ENCODE data around the gene DHX35. TPM values are rescaled to one million over a fixed set of nuclear protein-coding genes. Genes with fewer than 3 reads are reported as not detected.
A peak's percentile ranks its signal among the peaks of the same experiment; 100 is the strongest.

Gene DHX35
- total RNA-seq, 1 experiment from 2014 or later: 12.2 TPM

GRCh38 chr20:38927902-38928578 lies 34.1 kb upstream of the DHX35 start:
- Histone ChIP-seq H3K27me3 (ENCODE audit: control insufficient read depth, insufficient read depth, low read length) (no peaks in the 10 kb centered on the region), H3K4me3 (ENCODE audit: low read depth in 2 of 2, low read length in 2 of 2) (peak overlapping the region; percentile 81 to 85), H3K27ac (ENCODE audit: low read length) (peak overlapping the region; percentile 89), H3K36me3 (ENCODE audit: control insufficient read depth, insufficient read depth, low read length) (no peaks in the 10 kb centered on the region; the same call in 1 of the 2 replicates), H3K4me1 (ENCODE audit: control insufficient read depth, insufficient read depth, low read length) (peaks cover 16% of the 10 kb centered on the region), H3K9me3 (ENCODE audit: control insufficient read depth, insufficient read depth, low read depth, low read length) (no peaks in the 10 kb centered on the region)
- POLR2A ChIA-PET: interaction anchor here (0.6 kb wide), 1 partner anchor 69 kb away, joined by 6 read pairs; no protein-coding TSS in a partner anchor
- DNase-seq (ENCODE audit: low read depth, low spot score) (no peak), ATAC-seq (no peak)
- in situ Hi-C loops (cut with HindIII; ENCODE audit: low pct_unique_long_range_greater_than_20kb, low sequenced_read_pairs): no loop called here
- no peak for TF ChIP-seq SIN3A (IDR thresholded peaks at IDR 0.05; ENCODE audit: borderline replicate concordance, insufficient read depth, low read depth, low read length)
- TF ChIP-seq TCF7L2 (IDR thresholded peaks at IDR 0.05; ENCODE audit: low read depth, low read length): no peak
- no peak for TF ChIP-seq REST (IDR thresholded peaks at IDR 0.05; ENCODE audit: insufficient read depth in 1 of 2, low read depth in 2 of 2, low read length in 1 of 2)
- TF ChIP-seq, protein P1, sequence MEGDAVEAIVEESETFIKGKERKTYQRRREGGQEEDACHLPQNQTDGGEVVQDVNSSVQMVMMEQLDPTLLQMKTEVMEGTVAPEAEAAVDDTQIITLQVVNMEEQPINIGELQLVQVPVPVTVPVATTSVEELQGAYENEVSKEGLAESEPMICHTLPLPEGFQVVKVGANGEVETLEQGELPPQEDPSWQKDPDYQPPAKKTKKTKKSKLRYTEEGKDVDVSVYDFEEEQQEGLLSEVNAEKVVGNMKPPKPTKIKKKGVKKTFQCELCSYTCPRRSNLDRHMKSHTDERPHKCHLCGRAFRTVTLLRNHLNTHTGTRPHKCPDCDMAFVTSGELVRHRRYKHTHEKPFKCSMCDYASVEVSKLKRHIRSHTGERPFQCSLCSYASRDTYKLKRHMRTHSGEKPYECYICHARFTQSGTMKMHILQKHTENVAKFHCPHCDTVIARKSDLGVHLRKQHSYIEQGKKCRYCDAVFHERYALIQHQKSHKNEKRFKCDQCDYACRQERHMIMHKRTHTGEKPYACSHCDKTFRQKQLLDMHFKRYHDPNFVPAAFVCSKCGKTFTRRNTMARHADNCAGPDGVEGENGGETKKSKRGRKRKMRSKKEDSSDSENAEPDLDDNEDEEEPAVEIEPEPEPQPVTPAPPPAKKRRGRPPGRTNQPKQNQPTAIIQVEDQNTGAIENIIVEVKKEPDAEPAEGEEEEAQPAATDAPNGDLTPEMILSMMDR (IDR thresholded peaks at IDR 0.05): no peak
- TF ChIP-seq POLR2AphosphoS5 (IDR thresholded peaks at IDR 0.05; ENCODE audit: low read depth, low read length): no peak
- no TSS peak for BruUV-seq (replicated peaks)
- intact Hi-C loops (cut with micrococcal nuclease; ENCODE audit: unreplicated experiment): loop anchor here (2.0 kb wide), 1 partner anchor 121 kb away; no protein-coding TSS in a partner anchor
- CTCF ChIA-PET: no interaction called here

GRCh38 chr20:38930242-38930569 lies 31.9 kb upstream of the DHX35 start:
- ChIA-PET POLR2A (interaction anchor here (0.7 kb wide), 1 partner anchor 43 kb away, joined by 8 read pairs; no protein-coding TSS in a partner anchor), CTCF (interaction anchor here (0.7 kb wide), 1 partner anchor 32 kb away, joined by 3 read pairs; the partner anchor contains the start of gene DHX35)
- no peak for DNase-seq (ENCODE audit: low read depth, low spot score)
- ATAC-seq: no peak
- Histone ChIP-seq H3K9me3 (ENCODE audit: control insufficient read depth, insufficient read depth, low read depth, low read length) (no peaks in the 10 kb centered on the region), H3K36me3 (ENCODE audit: control insufficient read depth, insufficient read depth, low read length) (no peaks in the 10 kb centered on the region; the same call in none of the 2 replicates), H3K27ac (ENCODE audit: low read length) (peak overlapping the region; percentile 9; the same call in 1 of the 2 replicates), H3K4me3 (ENCODE audit: low read depth in 2 of 2, low read length in 2 of 2) (no peak overlapping the region), H3K4me1 (ENCODE audit: control insufficient read depth, insufficient read depth, low read length) (peaks cover 16% of the 10 kb centered on the region), H3K27me3 (ENCODE audit: control insufficient read depth, insufficient read depth, low read length) (no peaks in the 10 kb centered on the region)
- intact Hi-C loops (cut with micrococcal nuclease; ENCODE audit: unreplicated experiment): no loop called here
- in situ Hi-C loops (cut with HindIII; ENCODE audit: low pct_unique_long_range_greater_than_20kb, low sequenced_read_pairs): no loop called here
- TF ChIP-seq REST (IDR thresholded peaks at IDR 0.05; ENCODE audit: insufficient read depth in 1 of 2, low read depth in 2 of 2, low read length in 1 of 2): no peak
- TF ChIP-seq, protein P1 (IDR thresholded peaks at IDR 0.05): no peak
- BruUV-seq (replicated peaks): no TSS peak

Measured in Panc1 (cell line).